Ishikawa (cell line): Measurements from ENCODE around the gene ARHGAP20.

Source experiments
- CEBPB ChIP-seq: IDR thresholded peaks from 2 replicates; pipeline ENCODE4 v1.6.1; 2012
- CREB1 ChIP-seq: IDR thresholded peaks from 2 replicates; pipeline ENCODE4 v1.6.1; 2012; ENCODE audit warnings: low read depth
- EGR1 ChIP-seq: IDR thresholded peaks from 2 replicates; pipeline ENCODE4 v1.6.1; 2012
- EP300 ChIP-seq: IDR thresholded peaks from 2 replicates; pipeline ENCODE4 v1.6.1; 2012; ENCODE audit warnings: borderline replicate concordance
- FOXM1 ChIP-seq: IDR thresholded peaks from 2 replicates; pipeline ENCODE4 v1.6.1; 2012; ENCODE audit warnings: low read depth, borderline replicate concordance
- RAD21 ChIP-seq: IDR thresholded peaks from 2 replicates; pipeline ENCODE4 v1.6.1; 2012; ENCODE audit warnings: low read depth
- TAF1 ChIP-seq: IDR thresholded peaks from 2 replicates; pipeline ENCODE4 v1.6.1; 2012; ENCODE audit warnings: low read depth, mild to moderate bottlenecking
- TCF12 ChIP-seq: IDR thresholded peaks from 2 replicates; pipeline ENCODE4 v1.6.1; 2012; ENCODE audit warnings: low read depth
- TEAD4 ChIP-seq: IDR thresholded peaks from 2 replicates; pipeline ENCODE4 v1.6.1; 2012
- YY1 ChIP-seq: IDR thresholded peaks from 2 replicates; pipeline ENCODE4 v1.6.1; 2012; ENCODE audit warnings: low read depth
- TF ChIP-seq, protein P1 (sequence below): IDR thresholded peaks from 2 replicates; pipeline ENCODE4 v1.6.1; 2012
- TF ChIP-seq, protein P2 (sequence below): IDR thresholded peaks from 2 replicates; pipeline ENCODE4 v1.6.1; 2012; ENCODE audit warnings: low read depth, mild to moderate bottlenecking
- TF ChIP-seq, protein P3 (sequence below): IDR thresholded peaks from 2 replicates; pipeline ENCODE4 v1.6.1; 2012

DNA sequence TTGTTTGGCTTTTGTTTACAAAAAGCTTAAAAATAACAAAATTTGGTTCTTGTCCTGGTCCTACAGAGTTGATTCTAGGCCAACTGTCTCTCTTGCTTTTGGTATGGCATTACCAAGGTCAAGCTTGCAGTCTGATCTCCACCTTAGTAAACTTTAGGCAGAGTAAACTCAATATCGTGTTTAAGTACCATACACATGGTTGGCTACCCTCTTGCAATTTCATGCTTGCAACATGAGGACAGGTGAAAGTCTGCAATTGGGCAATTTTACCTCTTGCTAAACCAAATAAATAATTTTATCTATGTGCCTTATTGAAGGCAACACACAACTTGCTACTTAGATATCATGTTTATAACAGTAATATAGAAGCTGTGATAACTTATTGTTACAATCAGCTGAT is 125.1 kb downstream of the ARHGAP20 start:
- TF ChIP-seq RAD21 (no peak), EGR1 (no peak), TCF12 (no peak), CREB1 (no peak), FOXM1 (no peak), TAF1 (no peak), EP300 (no peak), YY1 (no peak), CEBPB (no peak), TEAD4 (no peak)
- TF ChIP-seq, protein P1, sequence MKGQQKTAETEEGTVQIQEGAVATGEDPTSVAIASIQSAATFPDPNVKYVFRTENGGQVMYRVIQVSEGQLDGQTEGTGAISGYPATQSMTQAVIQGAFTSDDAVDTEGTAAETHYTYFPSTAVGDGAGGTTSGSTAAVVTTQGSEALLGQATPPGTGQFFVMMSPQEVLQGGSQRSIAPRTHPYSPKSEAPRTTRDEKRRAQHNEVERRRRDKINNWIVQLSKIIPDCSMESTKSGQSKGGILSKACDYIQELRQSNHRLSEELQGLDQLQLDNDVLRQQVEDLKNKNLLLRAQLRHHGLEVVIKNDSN = no peak
- TF ChIP-seq, protein P2, sequence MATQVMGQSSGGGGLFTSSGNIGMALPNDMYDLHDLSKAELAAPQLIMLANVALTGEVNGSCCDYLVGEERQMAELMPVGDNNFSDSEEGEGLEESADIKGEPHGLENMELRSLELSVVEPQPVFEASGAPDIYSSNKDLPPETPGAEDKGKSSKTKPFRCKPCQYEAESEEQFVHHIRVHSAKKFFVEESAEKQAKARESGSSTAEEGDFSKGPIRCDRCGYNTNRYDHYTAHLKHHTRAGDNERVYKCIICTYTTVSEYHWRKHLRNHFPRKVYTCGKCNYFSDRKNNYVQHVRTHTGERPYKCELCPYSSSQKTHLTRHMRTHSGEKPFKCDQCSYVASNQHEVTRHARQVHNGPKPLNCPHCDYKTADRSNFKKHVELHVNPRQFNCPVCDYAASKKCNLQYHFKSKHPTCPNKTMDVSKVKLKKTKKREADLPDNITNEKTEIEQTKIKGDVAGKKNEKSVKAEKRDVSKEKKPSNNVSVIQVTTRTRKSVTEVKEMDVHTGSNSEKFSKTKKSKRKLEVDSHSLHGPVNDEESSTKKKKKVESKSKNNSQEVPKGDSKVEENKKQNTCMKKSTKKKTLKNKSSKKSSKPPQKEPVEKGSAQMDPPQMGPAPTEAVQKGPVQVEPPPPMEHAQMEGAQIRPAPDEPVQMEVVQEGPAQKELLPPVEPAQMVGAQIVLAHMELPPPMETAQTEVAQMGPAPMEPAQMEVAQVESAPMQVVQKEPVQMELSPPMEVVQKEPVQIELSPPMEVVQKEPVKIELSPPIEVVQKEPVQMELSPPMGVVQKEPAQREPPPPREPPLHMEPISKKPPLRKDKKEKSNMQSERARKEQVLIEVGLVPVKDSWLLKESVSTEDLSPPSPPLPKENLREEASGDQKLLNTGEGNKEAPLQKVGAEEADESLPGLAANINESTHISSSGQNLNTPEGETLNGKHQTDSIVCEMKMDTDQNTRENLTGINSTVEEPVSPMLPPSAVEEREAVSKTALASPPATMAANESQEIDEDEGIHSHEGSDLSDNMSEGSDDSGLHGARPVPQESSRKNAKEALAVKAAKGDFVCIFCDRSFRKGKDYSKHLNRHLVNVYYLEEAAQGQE = no peak
- TF ChIP-seq, protein P3, sequence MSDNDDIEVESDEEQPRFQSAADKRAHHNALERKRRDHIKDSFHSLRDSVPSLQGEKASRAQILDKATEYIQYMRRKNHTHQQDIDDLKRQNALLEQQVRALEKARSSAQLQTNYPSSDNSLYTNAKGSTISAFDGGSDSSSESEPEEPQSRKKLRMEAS = no peak
